Sigmoid colon (tissue), 7 donors: ENCODE results near the gene CD93. TPM values are rescaled to one million over a fixed set of nuclear protein-coding genes. Genes with fewer than 3 reads are reported as not detected.

ENCODE experiments used
- DNase-seq: peaks from one replicate; pipeline ENCODE4 v3.0.0-alpha.2; 2019
- H3K27ac ChIP-seq, 4 donors: fragments of 200-600 bp; sonication (generic); one replicate each; pipeline ENCODE4 v1.5.1; 2016 to 2019; ENCODE audit warnings: mild to moderate bottlenecking in 1 of 4
- H3K27me3 ChIP-seq, 3 donors: fragments of 200-600 bp; sonication (generic); one replicate each; pipeline ENCODE4 v1.5.1; 2019; ENCODE audit warnings: mild to moderate bottlenecking in 1 of 3
- H3K36me3 ChIP-seq, 4 donors: fragments of 200-600 bp; sonication (generic); one replicate each; pipeline ENCODE4 v1.5.1; 2016 to 2019
- H3K4me1 ChIP-seq, 4 donors: fragments of 200-600 bp; sonication (generic); one replicate each; pipeline ENCODE4 v1.5.1; 2017 to 2019
- H3K4me3 ChIP-seq, 4 donors: fragments of 200-600 bp; sonication (generic); one replicate each; pipeline ENCODE4 v1.5.1; 2017 to 2019; ENCODE audit warnings: mild to moderate bottlenecking in 2 of 4, moderate library complexity in 1 of 4
- H3K9me3 ChIP-seq, 4 donors: fragments of 200-600 bp in 3 of 4; sonication (generic) in 3 of 4; one replicate each; pipeline versions ENCODE4 v1.5.1 to v1.6.1; 2013 to 2019
- EP300 ChIP-seq, 4 donors: sonication (generic); formaldehyde crosslinking; IDR thresholded peaks; one replicate each; pipeline ENCODE4 v1.6.1; 2017; ENCODE audit warnings: antibody characterized with exemption in 4 of 4
- POLR2A ChIP-seq, 2 donors: fragments of 450-650 bp; IDR thresholded peaks; one replicate each; pipeline ENCODE4 v1.6.1; 2016; ENCODE audit warnings: antibody characterized with exemption in 2 of 2, mild to moderate bottlenecking in 2 of 2, moderate library complexity in 2 of 2
- POLR2AphosphoS5 ChIP-seq, 4 donors: sonication (generic); formaldehyde crosslinking; IDR thresholded peaks; one replicate each; pipeline ENCODE4 v1.6.1; 2017; ENCODE audit warnings: antibody characterized with exemption in 4 of 4
- WGBS, 2 donors: extraction: QIAGEN DNeasy Blood & Tissue Kit; methylation state at CpG; one replicate each; pipeline ENCODE4 v1.1.7; 2013; 5-methylcytosine and 5-hydroxymethylcytosine counted together
- intact Hi-C: fragments of 100-400 bp; cut with DNase I; formaldehyde crosslinking; loops from one replicate; pipeline ENCODE4 v1.15.1; 2023
- polyA plus RNA-seq, 3 donors: library from polyadenylated mRNA; stranded (reverse); fragments of 200-250 nt; gene quantifications; one replicate each; pipeline ENCODE4 v1.2.3, GENCODE V29; 2013
- total RNA-seq, 4 donors: library from RNA; depleted of rRNA; stranded (reverse); fragments of >200 nt; gene quantifications; one replicate each; pipeline ENCODE4 v1.1.0, GENCODE V29; 2016
- TF ChIP-seq, protein P1 (sequence below), 4 experiments: fragments of 450-650 bp in 3 of 4; fragments of 200-600 bp in 1 of 4; IDR thresholded peaks; one replicate each; pipeline ENCODE4 v1.5.1; 2016 to 2019; ENCODE audit warnings: antibody characterized with exemption in 4 of 4, mild to moderate bottlenecking in 3 of 4, moderate library complexity in 2 of 4
- donor health status: healthy with polysubstance abuse.
- donor health status: Bipolar disorder and iron deficiency.
- donor health status: healthy.

The CD93 gene
- total and polyA plus RNA-seq, 7 donors = 1.8 to 27.2 (median 14.5) TPM

DNA sequence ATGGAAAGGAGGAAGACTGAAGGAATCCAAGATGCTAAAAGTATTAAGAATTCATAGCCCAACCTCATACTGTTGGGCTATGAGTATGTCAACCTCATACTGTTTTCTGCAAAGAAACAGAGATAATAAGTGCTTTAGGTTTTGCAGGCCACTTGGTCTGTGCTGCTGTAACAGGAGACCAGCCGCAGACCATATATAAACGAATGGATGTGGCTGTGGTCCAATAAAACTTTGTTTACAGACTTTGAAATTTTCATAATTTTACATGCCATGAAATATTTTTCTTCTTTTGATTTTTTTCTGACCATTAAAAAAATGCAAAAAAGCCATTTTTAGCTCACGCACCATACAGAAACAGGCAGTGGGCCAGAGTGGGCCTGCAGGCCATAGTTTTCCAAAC lies 23.0 kb downstream of the CD93 start:
- intact Hi-C loops = no loop called here
- Histone ChIP-seq H3K36me3 (no peaks in the 10 kb centered on the region), H3K27me3 (no peaks in the 10 kb centered on the region), H3K4me1 (peaks cover 0 to 21% (median 18%) of the 10 kb centered on the region in 4 donors), H3K4me3 (no peak overlapping the region), H3K9me3 (no peaks in the 10 kb centered on the region), H3K27ac (no peak overlapping the region)
- no peak for DNase-seq
- 83 to 89% methylated on average over 3 of the region's 3 CpGs for WGBS, 2 donors
- TF ChIP-seq, protein P1, sequence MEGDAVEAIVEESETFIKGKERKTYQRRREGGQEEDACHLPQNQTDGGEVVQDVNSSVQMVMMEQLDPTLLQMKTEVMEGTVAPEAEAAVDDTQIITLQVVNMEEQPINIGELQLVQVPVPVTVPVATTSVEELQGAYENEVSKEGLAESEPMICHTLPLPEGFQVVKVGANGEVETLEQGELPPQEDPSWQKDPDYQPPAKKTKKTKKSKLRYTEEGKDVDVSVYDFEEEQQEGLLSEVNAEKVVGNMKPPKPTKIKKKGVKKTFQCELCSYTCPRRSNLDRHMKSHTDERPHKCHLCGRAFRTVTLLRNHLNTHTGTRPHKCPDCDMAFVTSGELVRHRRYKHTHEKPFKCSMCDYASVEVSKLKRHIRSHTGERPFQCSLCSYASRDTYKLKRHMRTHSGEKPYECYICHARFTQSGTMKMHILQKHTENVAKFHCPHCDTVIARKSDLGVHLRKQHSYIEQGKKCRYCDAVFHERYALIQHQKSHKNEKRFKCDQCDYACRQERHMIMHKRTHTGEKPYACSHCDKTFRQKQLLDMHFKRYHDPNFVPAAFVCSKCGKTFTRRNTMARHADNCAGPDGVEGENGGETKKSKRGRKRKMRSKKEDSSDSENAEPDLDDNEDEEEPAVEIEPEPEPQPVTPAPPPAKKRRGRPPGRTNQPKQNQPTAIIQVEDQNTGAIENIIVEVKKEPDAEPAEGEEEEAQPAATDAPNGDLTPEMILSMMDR (IDR thresholded peaks at IDR 0.05) = no peak
- TF ChIP-seq POLR2AphosphoS5 (IDR thresholded peaks at IDR 0.05) = no peak
- TF ChIP-seq POLR2A (IDR thresholded peaks at IDR 0.05) = no peak
- no peak for TF ChIP-seq EP300 (IDR thresholded peaks at IDR 0.05)

DNA sequence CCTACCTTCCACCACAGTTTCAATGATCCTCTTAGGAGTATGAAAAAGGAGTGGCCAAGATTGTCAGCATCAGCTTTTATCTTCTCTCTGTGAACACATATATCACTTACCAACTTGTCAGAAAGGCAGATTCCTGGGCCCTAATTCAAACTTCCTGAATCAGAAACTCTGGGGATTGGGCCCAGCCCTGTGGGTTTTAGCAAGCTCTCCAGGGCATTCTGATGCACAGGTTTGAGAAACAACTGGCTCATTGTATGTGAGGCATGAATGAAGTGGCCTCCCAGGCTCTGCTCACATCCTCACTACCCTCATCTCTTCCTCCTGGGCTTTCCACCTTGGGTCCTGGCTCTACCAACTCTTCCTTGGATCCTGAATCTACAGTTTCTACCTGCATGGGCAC lies 23.5 kb downstream of the CD93 start:
- Histone ChIP-seq H3K4me3 (no peak overlapping the region), H3K27ac (peak overlapping the region in 1 of 4 donors; percentile 58), H3K4me1 (peaks cover 0 to 21% (median 18%) of the 10 kb centered on the region in 4 donors), H3K27me3 (no peaks in the 10 kb centered on the region), H3K9me3 (no peaks in the 10 kb centered on the region), H3K36me3 (no peaks in the 10 kb centered on the region)
- intact Hi-C loops = no loop called here
- no peak for DNase-seq
- TF ChIP-seq POLR2A (IDR thresholded peaks at IDR 0.05) = no peak
- TF ChIP-seq POLR2AphosphoS5 (IDR thresholded peaks at IDR 0.05) = no peak
- TF ChIP-seq, protein P1 (IDR thresholded peaks at IDR 0.05) = no peak
- no peak for TF ChIP-seq EP300 (IDR thresholded peaks at IDR 0.05)

DNA sequence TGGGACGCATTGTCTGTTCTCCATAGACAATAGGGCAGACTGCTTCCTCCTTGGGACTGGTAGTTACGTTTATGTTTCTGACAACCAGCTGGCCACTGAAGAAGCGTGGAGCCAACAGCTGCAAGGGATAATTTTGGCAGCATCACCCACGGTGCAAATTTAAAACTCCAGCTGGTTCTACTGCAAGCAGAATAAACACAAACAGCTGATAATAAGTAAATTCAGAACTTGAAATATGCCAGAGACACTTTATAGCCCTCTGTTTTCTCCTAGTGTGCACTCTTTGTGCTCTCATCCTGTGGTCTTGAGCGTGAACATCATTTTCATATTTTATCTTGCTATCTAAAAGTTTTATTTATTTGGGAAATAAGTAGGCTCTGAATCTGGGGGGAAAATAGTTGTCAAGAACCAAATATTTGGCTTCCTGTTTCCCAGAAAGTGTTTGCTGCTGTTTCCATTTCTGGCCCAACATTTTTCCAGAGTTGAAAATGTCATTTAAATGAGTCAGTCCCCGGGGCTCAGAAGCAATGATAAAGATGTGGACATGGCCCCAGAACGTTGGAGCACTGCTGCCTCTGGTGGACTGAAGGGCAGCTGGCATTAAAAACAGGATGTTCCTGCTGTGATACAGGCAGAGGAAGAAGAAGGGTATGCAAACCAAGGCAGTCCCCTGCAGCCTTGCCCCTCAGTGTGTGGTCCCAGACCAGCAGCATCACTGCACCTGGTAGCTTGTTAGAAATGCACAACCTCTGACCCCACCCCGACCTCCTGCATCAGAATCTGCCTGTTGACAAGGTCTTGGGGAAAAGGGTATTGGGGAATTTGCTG lies 24.2 kb downstream of the CD93 start:
- WGBS, 2 donors = 31 to 38% methylated on average over 8 of the region's 8 CpGs
- H3K36me3 ChIP-seq = no peaks in the 10 kb centered on the region
- peak; percentile 78 for DNase-seq
- no peak for TF ChIP-seq POLR2A (IDR thresholded peaks at IDR 0.05)
- TF ChIP-seq POLR2AphosphoS5 (IDR thresholded peaks at IDR 0.05) = peak in 3 of 4 donors; percentile 52 to 78 (median 72)
- TF ChIP-seq, protein P1 (IDR thresholded peaks at IDR 0.05) = peak in 2 of 4 experiments; percentile 12 to 17
- TF ChIP-seq EP300 (IDR thresholded peaks at IDR 0.05) = no peak
- no peaks in the 10 kb centered on the region for H3K27me3 ChIP-seq
- no peak overlapping the region for H3K4me3 ChIP-seq
- H3K4me1 ChIP-seq = peaks cover 0 to 21% (median 18%) of the 10 kb centered on the region in 4 donors
- H3K27ac ChIP-seq = peak overlapping the region; percentile 43 to 63 (median 54)
- no peaks in the 10 kb centered on the region for H3K9me3 ChIP-seq
- intact Hi-C loops = no loop called here

DNA sequence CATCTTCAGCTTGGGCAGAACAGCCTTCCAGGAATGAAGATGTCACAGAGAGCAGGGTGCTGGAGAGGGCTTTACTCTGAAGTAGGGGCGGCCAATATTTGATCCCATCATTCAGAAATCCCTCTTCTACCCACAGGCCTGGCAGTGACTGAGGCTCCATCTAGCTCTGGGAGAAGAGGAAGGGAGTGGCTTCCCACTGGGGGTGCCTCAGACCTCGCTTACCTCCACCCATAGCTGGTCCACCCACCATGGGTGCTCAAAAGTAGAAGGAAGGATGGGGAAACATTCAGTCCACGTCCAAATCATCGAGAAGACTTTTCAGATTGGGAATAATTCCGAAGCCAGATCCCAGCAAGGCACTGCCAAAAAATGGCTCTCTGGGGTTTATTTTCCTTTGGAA lies 24.9 kb downstream of the CD93 start:
- H3K36me3 ChIP-seq = no peaks in the 10 kb centered on the region
- no peak overlapping the region for H3K4me3 ChIP-seq
- no peak for DNase-seq
- peaks cover 0 to 21% (median 18%) of the 10 kb centered on the region in 4 donors for H3K4me1 ChIP-seq
- 69 to 76% methylated on average over 5 of the region's 5 CpGs for WGBS, 2 donors
- TF ChIP-seq POLR2A (IDR thresholded peaks at IDR 0.05) (no peak), EP300 (IDR thresholded peaks at IDR 0.05) (no peak), POLR2AphosphoS5 (IDR thresholded peaks at IDR 0.05) (no peak)
- TF ChIP-seq, protein P1 (IDR thresholded peaks at IDR 0.05) = no peak
- H3K27me3 ChIP-seq = no peaks in the 10 kb centered on the region
- H3K9me3 ChIP-seq = peaks cover 0 to 2% (median 0%) of the 10 kb centered on the region in 4 donors
- intact Hi-C loops = no loop called here
- H3K27ac ChIP-seq = peak overlapping the region; percentile 43 to 63 (median 54)
